ENCODE results near the gene DIDO1.

The DIDO1 gene

GRCh38 chr20:62949962-62950361 lies 23.7 kb upstream of the DIDO1 start:
- no peak for DNase-seq

GRCh38 chr20:62949153-62949821 lies 23.0 kb upstream of the DIDO1 start:
- DNase-seq, result no peak

GRCh38 chr20:62947532-62948300 lies 21.4 kb upstream of the DIDO1 start:
- no peak for DNase-seq

- DNase-seq, result no peak
Observed at GRCh38 chr20:62946918-62947317, 20.6 kb upstream of the DIDO1 start.

- DNase-seq, result no peak
Observed at GRCh38 chr20:62945771-62946339, 19.6 kb upstream of the DIDO1 start.

GRCh38 chr20:62944746-62945145 lies 18.4 kb upstream of the DIDO1 start:
- DNase-seq, result no peak

GRCh38 chr20:62944184-62944583 lies 17.9 kb upstream of the DIDO1 start:
- no peak for DNase-seq

- DNase-seq, result no peak
Observed at GRCh38 chr20:62943396-62943795, 17.1 kb upstream of the DIDO1 start.

- no peak for DNase-seq
Observed at GRCh38 chr20:62942456-62942855, 16.2 kb upstream of the DIDO1 start.

- DNase-seq, result no peak
Observed at GRCh38 chr20:62941792-62942191, 15.5 kb upstream of the DIDO1 start.

GRCh38 chr20:62940875-62941274 lies 14.6 kb upstream of the DIDO1 start:
- DNase-seq, result no peak

GRCh38 chr20:62938105-62938888 lies 12.0 kb upstream of the DIDO1 start, which contains the start of gene GID8:
GID8 (plus strand) TSS chr20:62938147; CDS start chr20:62941503, 3,356 bp downstream.
- DNase-seq, result peak; percentile 51

GRCh38 chr20:62937268-62938104 lies 11.2 kb upstream of the DIDO1 start:
- DNase-seq, result peak; percentile 98

GRCh38 chr20:62935968-62936585 lies 9.8 kb upstream of the DIDO1 start:
- DNase-seq, result no peak

- no peak for DNase-seq
Observed at GRCh38 chr20:62935204-62935967, 9.1 kb upstream of the DIDO1 start.

GRCh38 chr20:62933966-62934365 lies 7.7 kb upstream of the DIDO1 start:
- no peak for DNase-seq

GRCh38 chr20:62931464-62931863 lies 5.2 kb upstream of the DIDO1 start:
- DNase-seq, result no peak

- DNase-seq, result peak; percentile 71
Observed at GRCh38 chr20:62929051-62929538, 2.8 kb upstream of the DIDO1 start.

GRCh38 chr20:62928246-62928939 lies 2.1 kb upstream of the DIDO1 start:
- DNase-seq, result no peak

GRCh38 chr20:62927128-62927705 lies 912 bp upstream of the DIDO1 start:
- no peak for DNase-seq

Measured in activated CD4-positive, alpha-beta T cell treated with anti-CD3 and anti-CD28 coated beads, Interleukin-10, Interleukin-2, amounts not matched to agents 100 ng/mL and 50 ng/mL, durations not matched to agents 16 hours and 8 hours (primary cell).